Endothelial cell of umbilical vein (primary cell): ENCODE measurements around the gene SRGN. TPM values are rescaled to one million over a fixed set of nuclear protein-coding genes. Genes with fewer than 3 reads are reported as not detected.

Experiments used
- BruUV-seq: library from RNA; stranded (reverse); fragments of 400-500 nt; replicated peaks from 2 replicates; lab custom pipeline; 2021; lab: Mats Ljungman, UMichigan
- CTCF ChIA-PET: fragments of 300-600, 350-600 bp; sonication (Branson Sonifier 250); formaldehyde crosslinking; loops from one replicate; lab custom pipeline; 2021; ENCODE audit warnings: antibody characterized with exemption, inconsistent platforms; lab: Charles Lee
- POLR2A ChIA-PET: fragments of 300-600, 350-600 bp; sonication (Branson Sonifier 250); formaldehyde crosslinking; loops from one replicate; lab custom pipeline; 2021; ENCODE audit warnings: antibody characterized with exemption, inconsistent platforms; lab: Charles Lee
- DNase-seq: peaks from one replicate; pipeline ENCODE4 v3.0.0-alpha.2; 2011; ENCODE audit warnings: low read depth, low spot score
- FAIRE-seq: peaks from 2 replicates; lab custom pipeline; 2011; peaks lifted over from hg19 to GRCh38; lab: Jason Lieb, UNC
- H2AFZ ChIP-seq: 2 replicates; pipeline ENCODE4 v1.6.0; 2012; ENCODE audit warnings: low read depth, low read length, control low read depth, inconsistent platforms
- H3K27ac ChIP-seq: 2 replicates; pipeline ENCODE4 v1.5.1; 2011; ENCODE audit warnings: low read depth, mild to moderate bottlenecking, control low read depth, low read length, moderate library complexity; ENCODE audit not compliant: insufficient read depth
- H3K27me3 ChIP-seq, 2 experiments: 2 replicates each; pipeline versions ENCODE4 v1.6.0 to v1.6.1; 2011; ENCODE audit warnings: low read length in 2 of 2, mixed read lengths in 1 of 2; ENCODE audit not compliant: control insufficient read depth in 2 of 2, insufficient read depth in 2 of 2
- H3K36me3 ChIP-seq, 2 experiments: 2 replicates in 1 of 2; 3 replicates in 1 of 2; pipeline ENCODE4 v1.5.1; 2011; ENCODE audit warnings: low read length in 2 of 2, mild to moderate bottlenecking in 1 of 2, moderate library complexity in 1 of 2; ENCODE audit not compliant: control insufficient read depth in 2 of 2, insufficient read depth in 2 of 2; ENCODE audit errors: extremely low read depth in 1 of 2
- H3K4me1 ChIP-seq: 3 replicates; pipeline ENCODE4 v1.5.1; 2011; ENCODE audit warnings: mild to moderate bottlenecking, low read length; ENCODE audit not compliant: control insufficient read depth, insufficient read depth; ENCODE audit errors: extremely low read depth
- H3K4me2 ChIP-seq: 2 replicates; pipeline ENCODE4 v1.6.1; 2011; ENCODE audit warnings: low read length, control low read depth, mixed read lengths; ENCODE audit not compliant: insufficient read depth
- H3K4me3 ChIP-seq, 3 experiments: fragments of 200-600 bp in 1 of 3; sonication (generic), shearing (Covaris generic) in 1 of 3; replicated peaks in 1 of 3; 2 replicates each; pipeline ENCODE4 v1.5.1; 2011 to 2016; ENCODE audit warnings: control low read depth in 3 of 3, low read length in 3 of 3, mild to moderate bottlenecking in 2 of 3, inconsistent platforms in 1 of 3, low read depth in 1 of 3, moderate library complexity in 1 of 3; ENCODE audit not compliant: insufficient read depth in 1 of 3
- H3K79me2 ChIP-seq: 2 replicates; pipeline ENCODE4 v1.6.0; 2012; ENCODE audit warnings: low read length, inconsistent platforms; ENCODE audit not compliant: control insufficient read depth, insufficient read depth
- H3K9ac ChIP-seq: replicated peaks from 2 replicates; pipeline ENCODE3; 2011; ENCODE audit warnings: low read length, control low read depth; ENCODE audit not compliant: insufficient read depth; ENCODE audit errors: extremely low read depth
- H3K9me1 ChIP-seq: replicated peaks from 3 replicates; pipeline ENCODE4 v1.6.0; 2011; ENCODE audit warnings: mild to moderate bottlenecking, low read length; ENCODE audit not compliant: control insufficient read depth, insufficient read depth; ENCODE audit errors: extremely low read depth
- H3K9me3 ChIP-seq: replicated peaks from 2 replicates; pipeline ENCODE4 v1.5.1; 2012; ENCODE audit warnings: low read length, inconsistent platforms; ENCODE audit not compliant: control insufficient read depth, insufficient read depth
- H4K20me1 ChIP-seq: replicated peaks from 2 replicates; pipeline ENCODE3; 2011; ENCODE audit warnings: mild to moderate bottlenecking, low read length; ENCODE audit not compliant: control insufficient read depth, insufficient read depth; ENCODE audit errors: extremely low read depth
- EZH2 ChIP-seq: IDR thresholded peaks from 2 replicates; pipeline ENCODE4 v1.6.1; 2012; ENCODE audit warnings: borderline replicate concordance, low read depth, mild to moderate bottlenecking, moderate library complexity, low read length, inconsistent platforms; ENCODE audit not compliant: severe bottlenecking
- FOS ChIP-seq: IDR thresholded peaks from 2 replicates; pipeline ENCODE4 v1.6.1; 2011; ENCODE audit warnings: mild to moderate bottlenecking, low read length, moderate library complexity, borderline replicate concordance; ENCODE audit not compliant: insufficient read depth
- GATA2 ChIP-seq: IDR thresholded peaks from 2 replicates; pipeline ENCODE4 v1.7.0; 2011; ENCODE audit warnings: low read depth, mild to moderate bottlenecking, moderate library complexity, mixed read lengths, low read length; ENCODE audit not compliant: insufficient read length, insufficient read depth
- JUN ChIP-seq: IDR thresholded peaks from 2 replicates; pipeline ENCODE4 v1.6.1; 2011; ENCODE audit warnings: borderline replicate concordance, low read depth; ENCODE audit not compliant: insufficient read length, insufficient read depth
- MYC ChIP-seq: IDR thresholded peaks from one replicate; pipeline ENCODE4 v1.6.1; 2011; ENCODE audit warnings: mild to moderate bottlenecking, low read depth, low read length
- POLR2A ChIP-seq: IDR thresholded peaks from 2 replicates; pipeline ENCODE4 v1.6.1; 2012; ENCODE audit warnings: low read depth, mild to moderate bottlenecking, control low read depth, low read length
- POLR2AphosphoS5 ChIP-seq: IDR thresholded peaks from 2 replicates; pipeline ENCODE4 v1.6.1; 2012; ENCODE audit warnings: low read depth, mild to moderate bottlenecking, control low read depth, low read length, moderate library complexity; ENCODE audit not compliant: insufficient read depth
- dilution Hi-C: fragments of 300-500 bp; cut with MboI; formaldehyde crosslinking; loops from one replicate; pipeline ENCODE4 v1.15.0; 2019; ENCODE audit warnings: low sequenced_read_pairs; ENCODE audit not compliant: extremely low pct_ligation_motif_present
- intact Hi-C: fragments of 100-400 bp; cut with micrococcal nuclease; formaldehyde crosslinking; loops from one replicate; pipeline ENCODE4 v1.10.0; 2022
- polyA plus RNA-seq, 4 experiments: library from polyadenylated mRNA; depleted of rRNA in 3 of 4; stranded (reverse) in 3 of 4; unstranded in 1 of 4; fragments of >200 nt; gene quantifications; 2 replicates each; pipeline versions ENCODE4 v1.2.1 to v1.2.3, GENCODE V29; 2011 to 2012; ENCODE audit warnings: missing spikeins in 1 of 4
- total RNA-seq: library from RNA; stranded (reverse); gene quantifications from 2 replicates; pipeline ENCODE4 v1.2.3, GENCODE V29; 2021
- TF ChIP-seq, protein P1 (sequence below): IDR thresholded peaks from 2 replicates; pipeline ENCODE4 v1.6.1; 2011; ENCODE audit not compliant: insufficient read depth, insufficient read length
- TF ChIP-seq, protein P2 (sequence below), 2 donors: IDR thresholded peaks; 1 replicate in 1 of 2; 2 replicates in 1 of 2; pipeline ENCODE4 v1.5.1; 2011; ENCODE audit warnings: low read length in 2 of 2, mild to moderate bottlenecking in 2 of 2, moderate library complexity in 2 of 2, control low read depth in 1 of 2, inconsistent platforms in 1 of 2, low read depth in 1 of 2; ENCODE audit not compliant: insufficient read depth in 1 of 2; ENCODE audit errors: extremely low read depth in 1 of 2

The SRGN gene
- total and polyA plus RNA-seq, 2 donors (not counting 3 experiments of a cell fraction or from before 2014, with no cell fraction given): 384 to 450 TPM

DNA sequence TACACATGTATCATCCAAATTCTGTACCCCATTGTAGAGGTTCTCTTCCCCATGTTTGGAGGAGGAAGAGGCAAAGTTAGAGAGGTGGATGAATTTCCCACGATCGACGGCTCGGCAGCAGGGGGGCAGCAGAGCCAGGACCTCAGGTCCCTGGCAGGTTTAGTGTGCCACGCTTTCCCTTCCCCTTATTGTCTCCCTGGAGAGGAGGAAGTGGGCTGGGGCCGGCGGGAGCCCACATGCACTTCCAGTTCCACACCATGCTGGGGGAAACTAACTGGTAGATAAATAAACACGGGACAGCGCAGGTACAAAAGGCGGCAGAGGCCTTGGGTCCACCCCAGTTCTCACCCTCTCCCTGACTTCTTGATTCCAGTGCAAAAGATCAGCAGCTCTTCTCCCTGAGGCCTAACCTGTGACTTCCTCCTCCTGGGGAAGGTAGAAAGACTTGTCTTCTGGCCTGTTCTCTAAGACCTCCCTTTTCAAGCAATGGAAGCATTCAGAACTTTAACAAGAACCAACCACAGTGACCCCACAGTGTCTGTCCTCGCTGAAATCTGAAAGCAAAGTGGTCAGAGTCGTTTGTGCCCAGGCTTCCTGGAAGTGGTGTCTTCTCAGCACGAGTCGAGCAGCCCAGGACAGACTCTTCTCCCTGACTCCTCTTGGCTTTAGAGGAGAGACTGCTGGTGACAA is 30.5 kb upstream of the SRGN start:
- Histone ChIP-seq H3K27me3 (no peaks in the 10 kb centered on the region), H3K79me2 (no peaks in the 10 kb centered on the region), H3K27ac (peak overlapping the region; percentile 57), H2AFZ (peak overlapping the region; percentile 96), H3K4me3 (no peak overlapping the region), H3K36me3 (no peaks in the 10 kb centered on the region), H3K9me1 (no peaks in the 10 kb centered on the region), H3K4me2 (peak overlapping the region; percentile 14), H3K9ac (peak overlapping the region; percentile 42), H4K20me1 (no peaks in the 10 kb centered on the region), H3K9me3 (no peaks in the 10 kb centered on the region), H3K4me1 (peaks cover 43% of the 10 kb centered on the region)
- DNase-seq: peak; percentile 67
- no TSS peak for BruUV-seq
- FAIRE-seq: peak; percentile 71
- ChIA-PET POLR2A (no interaction called here), CTCF (no interaction called here)
- dilution Hi-C loops (no loop called here), intact Hi-C loops (no loop called here)
- no peak for TF ChIP-seq GATA2
- no peak for TF ChIP-seq POLR2AphosphoS5
- no peak for TF ChIP-seq FOS
- TF ChIP-seq, protein P1, sequence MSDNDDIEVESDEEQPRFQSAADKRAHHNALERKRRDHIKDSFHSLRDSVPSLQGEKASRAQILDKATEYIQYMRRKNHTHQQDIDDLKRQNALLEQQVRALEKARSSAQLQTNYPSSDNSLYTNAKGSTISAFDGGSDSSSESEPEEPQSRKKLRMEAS: peak; percentile 20
- TF ChIP-seq JUN: no peak
- TF ChIP-seq EZH2: no peak
- no peak for TF ChIP-seq POLR2A
- no peak for TF ChIP-seq MYC
- TF ChIP-seq, protein P2, sequence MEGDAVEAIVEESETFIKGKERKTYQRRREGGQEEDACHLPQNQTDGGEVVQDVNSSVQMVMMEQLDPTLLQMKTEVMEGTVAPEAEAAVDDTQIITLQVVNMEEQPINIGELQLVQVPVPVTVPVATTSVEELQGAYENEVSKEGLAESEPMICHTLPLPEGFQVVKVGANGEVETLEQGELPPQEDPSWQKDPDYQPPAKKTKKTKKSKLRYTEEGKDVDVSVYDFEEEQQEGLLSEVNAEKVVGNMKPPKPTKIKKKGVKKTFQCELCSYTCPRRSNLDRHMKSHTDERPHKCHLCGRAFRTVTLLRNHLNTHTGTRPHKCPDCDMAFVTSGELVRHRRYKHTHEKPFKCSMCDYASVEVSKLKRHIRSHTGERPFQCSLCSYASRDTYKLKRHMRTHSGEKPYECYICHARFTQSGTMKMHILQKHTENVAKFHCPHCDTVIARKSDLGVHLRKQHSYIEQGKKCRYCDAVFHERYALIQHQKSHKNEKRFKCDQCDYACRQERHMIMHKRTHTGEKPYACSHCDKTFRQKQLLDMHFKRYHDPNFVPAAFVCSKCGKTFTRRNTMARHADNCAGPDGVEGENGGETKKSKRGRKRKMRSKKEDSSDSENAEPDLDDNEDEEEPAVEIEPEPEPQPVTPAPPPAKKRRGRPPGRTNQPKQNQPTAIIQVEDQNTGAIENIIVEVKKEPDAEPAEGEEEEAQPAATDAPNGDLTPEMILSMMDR (IDR thresholded peaks at IDR 0.05; ENCODE audit: extremely low read depth in 1 of 2, insufficient read depth in 1 of 2, low read depth in 1 of 2, low read length in 2 of 2): peak in 1 of 2 donors; percentile 5
